PFSK-1 (cell line): ENCODE data around the gene TRAK1.

Experiments
- FOXP2 ChIP-seq: optimal IDR thresholded peaks from 2 replicates; pipeline ENCODE3; 2011; ENCODE audit warnings: borderline replicate concordance, control low read depth, inconsistent platforms; ENCODE audit not compliant: insufficient read depth; ENCODE audit errors: extremely low read length, extremely low read depth
- POLR2AphosphoS5 ChIP-seq: IDR thresholded peaks from 2 replicates; pipeline ENCODE4 v1.6.1; 2012; ENCODE audit warnings: low read depth, mild to moderate bottlenecking, control low read depth, low read length, moderate library complexity
- REST ChIP-seq, 2 experiments: IDR thresholded peaks; 2 replicates each; pipeline versions ENCODE4 v1.6.1 to v1.8.0; 2011 to 2012; ENCODE audit warnings: low read depth in 2 of 2, low read length in 2 of 2, control low read depth in 1 of 2, inconsistent platforms in 1 of 2, mild to moderate bottlenecking in 1 of 2, moderate library complexity in 1 of 2; ENCODE audit not compliant: insufficient read depth in 1 of 2
- SIN3A ChIP-seq: IDR thresholded peaks from 2 replicates; pipeline ENCODE4 v1.6.1; 2012; ENCODE audit warnings: mild to moderate bottlenecking, low read length, moderate library complexity, borderline replicate concordance; ENCODE audit not compliant: insufficient read depth
- TAF1 ChIP-seq: IDR thresholded peaks from 2 replicates; pipeline ENCODE4 v1.6.1; 2012; ENCODE audit warnings: low read length, control low read depth, borderline replicate concordance; ENCODE audit not compliant: insufficient read depth

The TRAK1 gene

GRCh38 chr3:42056840-42057239 is 34.3 kb upstream of the TRAK1 start:
- no peak for TF ChIP-seq REST (IDR thresholded peaks at IDR 0.05; ENCODE audit: insufficient read depth in 1 of 2, low read depth in 2 of 2, low read length in 2 of 2)
- no peak for TF ChIP-seq SIN3A
- no peak for TF ChIP-seq POLR2AphosphoS5
- no peak for TF ChIP-seq FOXP2
- TF ChIP-seq TAF1 = no peak

- TF ChIP-seq SIN3A (no peak), POLR2AphosphoS5 (no peak), TAF1 (no peak), FOXP2 (no peak), REST (IDR thresholded peaks at IDR 0.05; ENCODE audit: insufficient read depth in 1 of 2, low read depth in 2 of 2, low read length in 2 of 2) (no peak)
Measured at GRCh38 chr3:42057561-42058211, 33.5 kb upstream of the TRAK1 start.

GRCh38 chr3:42061025-42061712 is 30.0 kb upstream of the TRAK1 start:
- TF ChIP-seq TAF1 = no peak
- TF ChIP-seq POLR2AphosphoS5 = no peak
- no peak for TF ChIP-seq REST (IDR thresholded peaks at IDR 0.05; ENCODE audit: insufficient read depth in 1 of 2, low read depth in 2 of 2, low read length in 2 of 2)
- TF ChIP-seq SIN3A = no peak
- no peak for TF ChIP-seq FOXP2

GRCh38 chr3:42061713-42062380 is 29.3 kb upstream of the TRAK1 start:
- TF ChIP-seq SIN3A = peak; percentile 60; the same call in 1 of the 2 replicates
- no peak for TF ChIP-seq FOXP2
- TF ChIP-seq TAF1 = no peak
- no peak for TF ChIP-seq REST (IDR thresholded peaks at IDR 0.05; ENCODE audit: insufficient read depth in 1 of 2, low read depth in 2 of 2, low read length in 2 of 2)
